ENCODE results near the gene MGAT1. TPM values are rescaled to one million over a fixed set of nuclear protein-coding genes. Genes with fewer than 3 reads are reported as not detected.

MGAT1 gene
- total and polyA plus RNA-seq, 2 of the 8 experiments (the other 6 are each of a cell fraction or from before 2014, with no cell fraction given), result 66.8 to 77.0 TPM

GRCh38 chr5:180810210-180810958 lies 7.8 kb upstream of the MGAT1 start (continued):
- TF ChIP-seq GABPA (IDR thresholded peaks at IDR 0.05; ENCODE audit: borderline replicate concordance, insufficient read depth, low read length), result peak; percentile 90
- TF ChIP-seq NRF1 (IDR thresholded peaks at IDR 0.05; ENCODE audit: low read depth, low read length), result peak; percentile 52
- peak; percentile 97 for TF ChIP-seq PHF8 (conservative IDR thresholded peaks at IDR 0.05; ENCODE audit: low read depth, low read length)
